OCI-M1 (cell line): Measurements from ENCODE around the gene ZNF618.

Source experiments
- DNase-seq: peaks from one replicate; lab custom pipeline; 2025; lab: John Stamatoyannopoulos, UW

Gene ZNF618

DNA sequence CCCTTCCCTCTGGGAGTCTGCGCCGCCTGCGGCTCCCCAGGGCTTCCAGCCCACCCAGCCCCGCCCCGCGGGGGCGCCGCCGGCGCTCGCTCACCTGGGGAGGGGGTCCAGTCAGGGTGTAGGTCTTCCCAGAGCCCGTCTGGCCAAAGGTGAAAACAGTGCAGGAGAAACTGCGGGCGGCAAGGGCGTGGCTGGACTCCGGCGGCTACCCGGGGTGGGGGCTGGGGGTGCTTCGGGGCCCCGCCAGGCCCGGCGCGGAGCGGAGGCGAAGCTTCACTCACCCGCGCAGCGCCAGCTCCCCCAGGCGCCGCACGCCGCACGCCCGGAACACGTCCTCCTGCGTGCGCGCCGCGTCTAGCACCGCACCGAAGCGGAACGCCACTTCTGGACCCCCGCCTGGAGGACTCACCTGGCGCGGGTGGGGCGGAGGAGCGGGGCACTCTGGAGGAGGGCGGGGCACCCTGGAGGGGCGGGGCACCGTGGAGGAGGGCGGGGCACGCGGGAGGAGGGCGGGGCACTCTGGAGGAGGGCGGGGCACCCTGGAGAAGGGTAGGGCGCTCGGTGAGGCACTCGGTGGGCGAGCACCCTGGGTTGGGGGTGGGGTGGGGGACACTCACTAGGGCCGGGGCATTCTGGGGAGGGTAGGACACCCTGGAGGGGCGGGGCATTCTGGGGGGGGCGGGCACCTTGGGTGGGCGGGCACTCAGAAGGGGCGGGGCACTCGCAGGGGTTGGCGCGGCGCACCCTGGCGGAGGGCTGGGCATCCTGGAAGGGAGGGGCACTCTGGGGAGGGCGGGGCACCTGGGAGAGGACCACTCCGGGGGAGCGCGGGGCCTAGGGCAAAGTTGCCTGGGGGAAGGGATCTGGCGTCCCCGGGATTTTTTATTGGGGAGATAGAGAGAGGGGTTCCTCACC is 222.2 kb downstream of the ZNF618 start:
- no peak for DNase-seq

DNA sequence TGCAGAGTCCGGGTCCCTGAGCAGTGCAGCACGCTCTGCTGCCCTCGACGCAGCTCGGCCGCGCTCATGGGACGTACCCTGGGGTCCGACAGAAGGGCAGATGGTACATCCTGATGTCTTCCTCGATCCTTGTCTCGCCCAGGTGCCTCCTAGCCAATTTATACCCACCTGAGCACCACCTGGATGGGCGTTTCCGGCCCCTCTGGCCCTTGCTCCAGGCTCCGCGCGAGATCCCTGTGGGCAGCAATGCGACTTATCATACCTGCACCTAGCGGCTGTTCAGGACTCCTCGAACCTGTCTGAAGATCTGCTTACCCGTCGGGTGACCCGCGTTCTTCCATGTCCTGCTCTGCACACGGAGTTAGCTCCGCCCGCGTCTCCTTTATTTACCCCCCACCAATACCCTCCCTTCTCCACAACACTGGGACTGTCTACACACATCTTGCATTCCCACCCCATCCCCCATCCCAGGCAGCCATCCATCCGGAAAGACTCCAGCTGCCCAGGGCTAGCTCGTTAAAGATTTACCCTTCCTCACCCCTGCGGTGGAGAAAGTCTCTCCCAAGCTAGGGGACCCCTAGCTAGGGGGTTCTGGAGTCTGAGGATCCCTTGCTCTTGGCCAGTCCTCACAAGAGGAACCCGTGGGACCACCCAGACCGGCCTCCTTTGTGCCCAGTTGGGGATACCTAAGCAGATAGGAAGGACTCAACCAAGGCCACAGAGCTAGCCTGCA is 223.0 kb downstream of the ZNF618 start, which contains the start of gene KIF12:
Gene KIF12, minus strand, starts transcription at position 357 of the 733 bp plus-strand sequence. Its CDS starts 16 bp downstream, at position 341.
- DNase-seq: no peak

DNA sequence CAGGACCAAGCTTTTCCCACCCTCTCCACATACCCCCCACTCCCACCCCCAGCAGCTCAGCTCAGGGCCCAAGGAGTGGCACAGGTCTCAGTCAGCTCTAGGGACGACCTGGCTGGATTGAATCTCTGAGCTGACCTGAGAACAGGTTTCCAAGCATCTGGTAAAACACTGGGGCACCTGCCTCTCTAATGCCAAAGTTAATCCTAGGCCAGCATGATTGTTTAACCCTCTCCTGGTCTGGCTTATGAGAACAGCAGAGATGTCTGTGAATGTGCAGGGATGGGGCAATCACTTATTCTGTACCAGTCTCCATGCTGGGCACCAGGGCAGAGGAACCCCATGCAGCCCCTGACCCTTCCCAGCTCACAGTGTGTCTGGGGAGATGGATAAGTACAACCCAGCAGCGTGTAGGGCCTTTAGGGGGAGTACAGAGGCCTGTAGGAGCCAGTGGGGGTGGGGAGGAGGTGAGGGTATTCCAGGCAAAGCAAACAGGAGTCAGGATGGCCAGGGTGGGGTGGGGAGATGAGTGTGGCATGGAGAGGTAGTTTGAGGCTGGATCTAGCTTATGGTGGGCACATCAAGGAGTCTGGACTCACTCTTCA is 223.7 kb downstream of the ZNF618 start:
- DNase-seq: no peak

DNA sequence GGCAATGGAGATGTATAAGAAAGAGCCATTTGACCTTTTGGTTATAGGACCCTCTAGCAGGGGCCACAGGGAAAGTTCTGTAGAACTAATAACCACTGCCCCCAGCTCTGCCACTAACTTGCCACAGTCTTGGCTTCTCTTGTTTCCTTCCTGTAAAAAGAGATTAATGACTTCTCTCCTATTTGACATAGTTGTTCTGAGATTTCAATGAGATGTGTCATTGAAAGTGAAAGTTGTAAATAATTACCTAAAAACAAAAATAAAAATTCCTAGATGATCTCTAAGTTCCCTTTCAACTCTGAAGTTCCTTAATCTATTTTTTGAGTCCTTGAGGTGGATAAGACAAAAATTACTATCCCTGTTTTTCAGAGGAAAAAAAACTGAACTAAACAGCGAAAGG is 224.4 kb downstream of the ZNF618 start:
- no peak for DNase-seq

DNA sequence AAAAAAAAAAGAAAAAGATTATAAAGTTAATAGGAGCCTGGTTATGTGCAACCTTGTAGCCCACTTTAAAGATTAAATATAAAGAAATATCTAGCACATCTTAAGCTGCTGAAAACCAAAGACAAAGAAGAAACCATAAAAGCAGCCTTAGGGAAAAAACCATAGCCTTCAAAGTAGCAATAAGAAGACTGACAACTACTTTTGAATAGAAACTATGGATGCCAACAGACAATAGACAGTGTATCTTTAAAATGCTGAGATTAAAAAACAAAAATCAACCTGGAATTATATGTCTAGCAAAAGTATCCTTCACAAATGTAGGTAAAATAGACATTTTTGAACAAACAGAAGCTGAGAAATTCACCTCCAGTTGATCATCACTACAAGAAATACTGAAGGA is 226.4 kb downstream of the ZNF618 start:
- no peak for DNase-seq

DNA sequence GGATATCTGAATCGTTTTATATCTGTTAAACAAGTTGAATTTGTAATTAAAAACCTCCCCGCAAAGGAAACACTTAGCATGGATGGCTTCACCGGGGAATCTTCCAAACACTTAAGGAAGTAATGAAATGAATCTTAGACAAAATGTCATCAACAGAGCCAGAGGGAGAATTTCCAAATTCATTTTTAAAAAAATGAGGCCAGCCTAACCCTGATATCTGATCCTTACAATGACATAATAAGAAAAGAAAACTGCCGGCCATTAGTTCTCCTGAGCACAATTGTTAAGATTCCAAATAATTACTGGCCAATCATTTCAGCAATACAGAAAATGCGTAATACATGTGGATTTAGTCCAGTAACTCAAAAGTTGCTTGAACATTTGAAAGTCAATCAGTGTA is 229.1 kb downstream of the ZNF618 start:
- DNase-seq: no peak
